Prostate gland (tissue), 2 donors: Measurements from ENCODE around the gene SYT7. TPM values are rescaled to one million over a fixed set of nuclear protein-coding genes. Genes with fewer than 3 reads are reported as not detected.

Experiments
- DNase-seq: peaks from one replicate; pipeline ENCODE4 v3.0.0-alpha.2; 2019; ENCODE audit warnings: low spot score
- H3K27ac ChIP-seq, 2 donors: fragments of 200-600 bp; sonication (generic); 2 replicates each; pipeline ENCODE4 v1.5.1; 2017 to 2019
- H3K27me3 ChIP-seq: fragments of 200-600 bp; sonication (generic); replicated peaks from 2 replicates; pipeline ENCODE4 v1.5.1; 2019; ENCODE audit not compliant: insufficient read depth
- H3K36me3 ChIP-seq, 2 donors: fragments of 200-600 bp; sonication (generic); 1 replicate in 1 of 2; 2 replicates in 1 of 2; pipeline versions ENCODE4 v1.5.1 to v1.8.1; 2017 to 2019
- H3K4me1 ChIP-seq: fragments of 200-600 bp; sonication (generic); replicated peaks from 2 replicates; pipeline ENCODE4 v1.5.1; 2019
- H3K4me3 ChIP-seq, 2 donors: fragments of 200-600 bp; sonication (generic); 2 replicates each; pipeline ENCODE4 v1.5.1; 2017 to 2019
- H3K9me3 ChIP-seq: fragments of 200-600 bp; sonication (generic); 2 replicates; pipeline ENCODE4 v1.5.1; 2017
- POLR2A ChIP-seq: fragments of 450-650 bp; IDR thresholded peaks from one replicate; pipeline ENCODE4 v1.6.1; 2016; ENCODE audit warnings: antibody characterized with exemption, mild to moderate bottlenecking
- POLR2AphosphoS5 ChIP-seq: sonication (generic); formaldehyde crosslinking; IDR thresholded peaks from one replicate; pipeline ENCODE4 v1.6.1; 2017; ENCODE audit warnings: antibody characterized with exemption
- WGBS: methylation state at CpG from one replicate; pipeline ENCODE4 v1.1.5; 2018; 5-methylcytosine and 5-hydroxymethylcytosine counted together
- intact Hi-C: fragments of 100-400 bp; cut with DNase I; formaldehyde crosslinking; loops from one replicate; pipeline ENCODE4 v1.14.2; 2022
- total RNA-seq, 2 donors: library from RNA; depleted of rRNA; stranded (reverse); fragments of >200 nt; gene quantifications; one replicate each; pipeline ENCODE4 v1.1.0, GENCODE V29; 2016
- TF ChIP-seq, protein P1 (sequence below), 4 experiments: fragments of 200-600 bp in 2 of 4; fragments of 450-650 bp in 2 of 4; sonication (generic) in 2 of 4; IDR thresholded peaks; 1 replicate in 3 of 4; 2 replicates in 1 of 4; pipeline ENCODE4 v1.5.1; 2016 to 2019; ENCODE audit warnings: antibody characterized with exemption in 4 of 4, mild to moderate bottlenecking in 2 of 4, moderate library complexity in 2 of 4

SYT7 gene
- total RNA-seq, 2 donors from 2014 or later = 114 to 199 TPM

- intact Hi-C loops = no loop called here
- peak; percentile 91 for DNase-seq
- WGBS = 39% methylated on average over 10 of the region's 10 CpGs
These were observed 45.9 kb upstream of the SYT7 start for GRCh38 chr11:61626580-61627380.

DNA sequence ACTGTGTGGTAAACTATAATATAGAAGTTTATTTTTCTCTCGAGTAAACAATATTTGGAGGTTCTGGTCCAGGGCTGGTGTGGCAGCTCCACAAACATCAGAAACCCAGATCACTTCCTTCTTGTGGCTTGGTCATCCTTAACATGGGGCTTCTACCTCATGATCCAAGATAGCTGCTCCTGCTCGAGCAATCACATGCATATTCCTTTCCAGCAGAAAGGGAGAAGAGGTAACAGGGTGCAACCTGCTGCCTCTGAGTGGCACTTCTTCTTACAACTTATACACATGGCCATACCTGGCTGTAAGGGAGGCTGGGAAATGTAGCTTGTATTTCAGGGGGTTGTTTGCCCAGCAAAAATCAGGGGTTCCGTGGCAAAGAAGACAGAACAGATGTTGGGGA, 44.6 kb upstream of the SYT7 start:
- Histone ChIP-seq H3K27me3 (no peaks in the 10 kb centered on the region), H3K36me3 (no peaks in the 10 kb centered on the region), H3K4me1 (peaks cover 5% of the 10 kb centered on the region), H3K27ac (peak overlapping the region; percentile 91 to 93), H3K9me3 (no peaks in the 10 kb centered on the region), H3K4me3 (no peak overlapping the region)
- 96% methylated on average over 3 of the region's 3 CpGs for WGBS
- TF ChIP-seq POLR2A (no peak), POLR2AphosphoS5 (no peak)
- TF ChIP-seq, protein P1, sequence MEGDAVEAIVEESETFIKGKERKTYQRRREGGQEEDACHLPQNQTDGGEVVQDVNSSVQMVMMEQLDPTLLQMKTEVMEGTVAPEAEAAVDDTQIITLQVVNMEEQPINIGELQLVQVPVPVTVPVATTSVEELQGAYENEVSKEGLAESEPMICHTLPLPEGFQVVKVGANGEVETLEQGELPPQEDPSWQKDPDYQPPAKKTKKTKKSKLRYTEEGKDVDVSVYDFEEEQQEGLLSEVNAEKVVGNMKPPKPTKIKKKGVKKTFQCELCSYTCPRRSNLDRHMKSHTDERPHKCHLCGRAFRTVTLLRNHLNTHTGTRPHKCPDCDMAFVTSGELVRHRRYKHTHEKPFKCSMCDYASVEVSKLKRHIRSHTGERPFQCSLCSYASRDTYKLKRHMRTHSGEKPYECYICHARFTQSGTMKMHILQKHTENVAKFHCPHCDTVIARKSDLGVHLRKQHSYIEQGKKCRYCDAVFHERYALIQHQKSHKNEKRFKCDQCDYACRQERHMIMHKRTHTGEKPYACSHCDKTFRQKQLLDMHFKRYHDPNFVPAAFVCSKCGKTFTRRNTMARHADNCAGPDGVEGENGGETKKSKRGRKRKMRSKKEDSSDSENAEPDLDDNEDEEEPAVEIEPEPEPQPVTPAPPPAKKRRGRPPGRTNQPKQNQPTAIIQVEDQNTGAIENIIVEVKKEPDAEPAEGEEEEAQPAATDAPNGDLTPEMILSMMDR (IDR thresholded peaks at IDR 0.05) = no peak
- DNase-seq = no peak
- intact Hi-C loops = no loop called here

More at GRCh38 chr11:61626580-61627380, 45.9 kb upstream of the SYT7 start:
- H3K27ac ChIP-seq = peak overlapping the region; percentile 91 to 93
- H3K27me3 ChIP-seq = no peaks in the 10 kb centered on the region
- H3K36me3 ChIP-seq = no peaks in the 10 kb centered on the region
- no peaks in the 10 kb centered on the region for H3K9me3 ChIP-seq
- TF ChIP-seq POLR2A (no peak), POLR2AphosphoS5 (peak; percentile 96)
- TF ChIP-seq, protein P1 (IDR thresholded peaks at IDR 0.05) = peak in 2 of 4 experiments; percentile 51 to 84
- peaks cover 5% of the 10 kb centered on the region for H3K4me1 ChIP-seq
- no peak overlapping the region for H3K4me3 ChIP-seq

DNA sequence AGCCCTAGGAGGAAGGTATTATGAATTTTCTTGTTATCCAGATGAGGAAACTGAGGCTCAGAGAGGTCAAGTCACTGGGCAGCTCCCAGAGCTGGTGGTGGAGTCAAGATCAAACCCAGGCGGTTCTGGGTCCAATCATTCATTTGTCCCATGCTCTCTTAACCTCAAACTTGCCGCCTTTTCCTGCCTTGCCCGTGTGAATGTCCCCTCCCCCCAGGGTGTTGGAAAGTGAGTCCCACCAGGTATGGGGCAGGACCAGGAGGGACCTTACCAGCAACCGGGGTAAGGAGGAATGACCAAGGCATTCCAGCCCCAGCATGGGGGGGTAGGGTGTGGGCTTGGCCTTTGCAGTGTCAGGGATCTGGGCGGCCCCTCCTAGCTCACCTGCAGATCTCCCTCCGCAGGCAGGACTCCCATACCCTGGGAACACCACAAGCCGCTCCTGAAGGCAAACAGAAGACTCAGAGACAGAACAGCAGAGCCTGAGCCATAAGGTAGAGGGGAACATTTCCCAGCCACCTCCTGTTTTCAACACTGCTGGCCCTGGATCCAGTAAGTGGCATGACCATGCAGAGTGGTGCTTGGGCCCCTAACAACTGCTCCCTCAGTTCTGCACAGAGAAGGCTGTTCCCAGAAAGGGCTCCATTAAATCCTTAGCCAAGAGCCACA, 41.2 kb upstream of the SYT7 start:
- intact Hi-C loops = no loop called here
- DNase-seq = no peak
- Histone ChIP-seq H3K9me3 (no peaks in the 10 kb centered on the region), H3K4me3 (no peak overlapping the region), H3K36me3 (no peaks in the 10 kb centered on the region), H3K27ac (no peak overlapping the region), H3K27me3 (no peaks in the 10 kb centered on the region), H3K4me1 (peaks cover 5% of the 10 kb centered on the region)
- WGBS = 69% methylated on average over 7 of the region's 7 CpGs
- TF ChIP-seq, protein P1 (IDR thresholded peaks at IDR 0.05) = no peak
- TF ChIP-seq POLR2AphosphoS5 (no peak), POLR2A (no peak)

- no peaks in the 10 kb centered on the region for H3K9me3 ChIP-seq
- no peak for DNase-seq
- no peak overlapping the region for H3K4me3 ChIP-seq
- no peak for TF ChIP-seq POLR2A
- TF ChIP-seq, protein P1 (IDR thresholded peaks at IDR 0.05) = no peak
- TF ChIP-seq POLR2AphosphoS5 = no peak
- intact Hi-C loops = no loop called here
- H3K27me3 ChIP-seq = no peaks in the 10 kb centered on the region
- H3K27ac ChIP-seq = no peak overlapping the region
- 76% methylated on average over 6 of the region's 6 CpGs for WGBS
- H3K36me3 ChIP-seq = no peaks in the 10 kb centered on the region
- H3K4me1 ChIP-seq = no peaks in the 10 kb centered on the region
These were observed 38.8 kb upstream of the SYT7 start for GRCh38 chr11:61619471-61620226.
